T47D (cell line): ENCODE measurements around the gene ENGASE.
"Not testable (repeated sequence)": the region's sequence is repeated elsewhere in the genome, so short reads cannot be mapped to it uniquely, and the experiment has no call there.

Experiments
- DNase-seq, 2 experiments: peaks; one replicate each; pipeline versions ENCODE4 v3.0.0 to v3.0.0-alpha.2; 2011 to 2012; ENCODE audit warnings: low read depth in 1 of 2, low spot score in 1 of 2
- JUND ChIP-seq: IDR thresholded peaks from 2 replicates; pipeline ENCODE4 v1.6.1; 2012; ENCODE audit warnings: low read depth
- in situ Hi-C: cut with HindIII; loops from 2 replicates; pipeline ENCODE4 v1.10.0; 2016; ENCODE audit warnings: low sequenced_read_pairs, low pct_unique_long_range_greater_than_20kb

The ENGASE gene, protein sequence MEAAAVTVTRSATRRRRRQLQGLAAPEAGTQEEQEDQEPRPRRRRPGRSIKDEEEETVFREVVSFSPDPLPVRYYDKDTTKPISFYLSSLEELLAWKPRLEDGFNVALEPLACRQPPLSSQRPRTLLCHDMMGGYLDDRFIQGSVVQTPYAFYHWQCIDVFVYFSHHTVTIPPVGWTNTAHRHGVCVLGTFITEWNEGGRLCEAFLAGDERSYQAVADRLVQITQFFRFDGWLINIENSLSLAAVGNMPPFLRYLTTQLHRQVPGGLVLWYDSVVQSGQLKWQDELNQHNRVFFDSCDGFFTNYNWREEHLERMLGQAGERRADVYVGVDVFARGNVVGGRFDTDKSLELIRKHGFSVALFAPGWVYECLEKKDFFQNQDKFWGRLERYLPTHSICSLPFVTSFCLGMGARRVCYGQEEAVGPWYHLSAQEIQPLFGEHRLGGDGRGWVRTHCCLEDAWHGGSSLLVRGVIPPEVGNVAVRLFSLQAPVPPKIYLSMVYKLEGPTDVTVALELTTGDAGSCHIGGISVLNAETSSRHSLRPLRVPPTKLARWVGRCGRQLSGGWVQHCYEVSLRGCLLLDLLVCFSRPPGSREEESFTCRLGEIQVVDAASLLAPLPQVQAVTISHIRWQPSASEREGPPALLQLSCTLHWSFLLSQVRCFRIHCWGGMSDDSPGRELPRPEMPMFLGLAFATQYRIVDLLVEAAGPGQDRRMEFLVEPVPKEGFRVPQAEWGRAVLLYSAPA

GRCh38 chr17:79074649-79075445 is at the start of gene ENGASE:
TSS of gene ENGASE (plus strand) at chr17:79074824. CDS start at chr17:79074945, 121 bp downstream.
- DNase-seq, result peak; percentile 97 to 99
- no peak for TF ChIP-seq JUND
- in situ Hi-C loops, result no loop called here

DNA sequence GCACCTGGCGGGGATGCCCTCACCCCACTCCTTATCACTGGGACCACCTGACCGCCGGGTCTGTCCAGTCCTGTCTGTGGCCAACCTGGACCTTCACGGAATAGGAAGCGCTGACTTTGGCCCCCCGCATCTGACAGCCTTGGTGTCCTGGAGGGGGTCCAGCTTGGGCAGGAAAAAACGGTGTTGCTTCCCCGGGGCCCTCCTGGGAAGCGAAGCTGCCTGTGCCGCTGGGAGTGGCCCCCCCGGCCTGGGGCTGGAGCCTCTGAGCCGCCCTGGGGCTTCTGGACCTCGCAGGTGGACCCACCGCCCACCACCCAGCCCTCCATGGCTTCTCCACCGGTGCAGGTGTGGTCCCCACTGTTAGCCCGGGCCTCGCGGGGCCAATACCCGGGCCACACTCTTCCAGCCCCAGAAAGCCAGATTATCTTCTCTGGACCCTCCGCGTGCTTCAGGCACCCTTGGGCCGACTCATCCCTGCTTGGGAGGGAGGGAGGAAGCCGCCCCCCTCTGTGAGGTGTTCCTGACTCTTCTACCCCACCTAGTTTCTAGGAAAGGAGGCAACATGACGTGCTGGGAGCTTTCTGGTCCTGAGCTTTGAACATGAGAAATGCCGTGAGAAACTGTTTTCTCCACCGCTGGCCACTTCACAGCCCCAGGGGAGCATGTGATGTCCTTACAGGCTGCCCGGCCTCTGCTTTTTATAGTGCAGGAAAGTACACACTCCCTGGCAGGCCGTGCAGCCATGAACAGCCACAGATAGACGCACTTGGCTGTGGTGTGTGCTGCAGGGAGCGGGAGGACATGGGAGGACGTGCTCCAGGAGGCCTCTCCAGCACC is 49.5 kb upstream of the ENGASE start:
- in situ Hi-C loops, result no loop called here
- no peak for DNase-seq
- TF ChIP-seq JUND, result no peak

DNA sequence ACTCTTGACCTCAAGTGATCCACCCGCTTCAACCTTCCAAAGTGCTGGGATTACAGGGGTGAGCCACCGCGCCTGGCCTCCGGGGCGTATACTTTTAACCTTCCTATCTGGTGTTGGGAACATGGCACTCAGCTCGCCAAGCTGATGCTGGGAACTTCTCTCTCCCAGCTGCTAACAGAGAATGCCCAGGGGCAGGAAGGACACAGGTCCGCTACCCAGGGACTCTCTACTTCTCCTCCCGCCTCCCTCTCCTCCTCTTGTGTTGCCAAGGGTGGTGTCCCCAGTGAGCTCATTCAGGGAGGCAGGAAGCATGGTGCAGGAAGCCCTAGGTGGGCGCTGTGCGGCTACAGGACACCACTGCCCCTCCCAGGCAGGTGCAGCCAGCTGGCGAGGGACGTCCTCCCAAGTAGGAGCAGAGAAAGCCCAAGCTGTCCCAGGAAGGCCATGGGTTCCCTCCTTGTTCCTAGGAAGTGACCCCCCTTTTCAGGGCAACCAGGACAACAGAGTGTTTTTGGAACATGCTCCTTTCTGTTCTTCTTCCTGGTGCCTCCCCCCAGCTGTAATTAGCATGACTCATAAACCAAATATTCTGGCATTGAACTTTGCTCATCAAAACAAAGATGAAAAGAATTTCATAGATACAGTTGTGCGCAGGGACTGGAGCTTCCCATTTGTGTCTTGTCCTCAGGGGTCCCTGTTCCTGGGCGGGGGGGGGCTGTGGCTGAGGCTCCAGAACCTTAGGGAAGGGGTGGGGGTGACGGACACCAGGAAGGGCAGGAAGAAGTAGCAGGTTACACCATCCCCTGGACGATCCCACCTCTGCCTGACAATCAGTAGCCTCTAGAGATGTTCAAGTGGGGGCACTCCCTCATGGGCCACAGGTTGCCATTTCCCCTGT is 48.0 kb upstream of the ENGASE start:
- in situ Hi-C loops, result no loop called here
- TF ChIP-seq JUND, result no peak
- DNase-seq, result no peak

- in situ Hi-C loops, result no loop called here
- DNase-seq, result no peak
- TF ChIP-seq JUND, result no peak
Measured at GRCh38 chr17:79027274-79027924, 47.2 kb upstream of the ENGASE start.

DNA sequence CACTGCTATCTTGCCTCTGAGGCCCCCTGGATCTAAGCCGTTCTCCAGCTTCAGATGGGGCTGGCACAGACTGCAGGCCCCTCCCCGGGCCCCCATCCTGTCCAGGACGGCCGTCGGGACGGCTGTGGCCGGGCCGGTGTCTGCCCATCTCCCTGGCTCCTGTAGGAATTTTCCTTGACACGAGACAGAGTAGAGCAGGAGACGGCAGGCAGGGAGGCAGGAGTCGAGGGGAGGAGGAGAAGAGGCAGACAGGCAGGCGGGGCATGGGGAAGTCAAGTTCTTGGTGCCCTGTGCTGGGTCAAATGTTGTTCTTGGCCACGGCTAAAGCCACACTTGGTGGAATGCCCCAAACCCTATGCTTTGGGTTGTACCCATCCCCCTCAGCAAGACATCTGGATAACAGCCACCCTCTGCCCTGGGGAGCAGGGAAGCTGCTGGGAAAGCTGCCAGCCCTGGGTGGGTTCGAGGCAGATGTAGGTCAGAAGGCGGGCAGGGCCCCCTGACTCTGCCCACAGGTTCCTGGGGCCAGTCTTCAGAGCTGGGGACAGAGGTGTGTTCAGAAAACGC is 46.6 kb upstream of the ENGASE start:
- no peak for TF ChIP-seq JUND
- DNase-seq, result no peak
- in situ Hi-C loops, result no loop called here

DNA sequence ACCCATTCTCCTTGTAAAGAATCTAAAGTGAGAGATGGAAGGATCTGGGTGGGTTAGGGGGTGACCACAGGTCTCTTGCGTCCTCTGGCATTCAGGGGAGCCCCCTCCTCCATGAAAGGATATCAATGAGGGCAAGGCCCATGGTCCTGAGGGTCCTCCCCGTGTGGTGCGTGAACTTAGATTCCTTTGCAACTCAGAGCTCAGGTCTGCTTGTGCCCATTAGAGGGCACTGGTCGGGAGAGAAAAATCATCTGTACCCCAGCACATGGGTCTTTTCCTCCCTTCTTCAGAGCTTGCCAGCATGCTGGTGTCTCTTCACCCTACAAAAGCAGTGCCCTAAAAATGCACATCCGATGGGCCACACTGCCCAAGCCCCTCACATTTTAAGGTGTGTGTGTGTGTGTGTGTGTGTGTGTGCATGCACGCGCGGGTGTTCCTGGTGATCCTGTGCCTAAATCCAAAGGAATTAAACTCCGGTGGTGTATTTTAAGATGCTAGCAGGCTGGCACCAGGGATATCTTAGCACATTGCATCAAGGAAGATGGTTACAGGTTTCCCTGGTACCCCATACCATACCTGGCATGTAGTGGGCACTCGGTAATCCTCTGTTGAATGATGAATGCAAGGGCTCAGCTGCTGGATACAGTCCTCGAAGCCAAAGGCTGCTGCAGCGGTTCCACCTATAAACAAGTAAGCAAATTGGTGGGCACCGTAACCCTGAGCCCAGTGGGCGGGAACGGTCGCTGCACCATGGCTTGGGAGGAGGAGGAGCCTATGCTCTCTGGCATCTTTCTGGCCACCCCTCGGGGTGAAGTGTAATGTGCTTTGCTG is 45.9 kb upstream of the ENGASE start:
- no peak for TF ChIP-seq JUND
- in situ Hi-C loops, result no loop called here
- no peak for DNase-seq

GRCh38 chr17:79029327-79030009 is 45.2 kb upstream of the ENGASE start:
- TF ChIP-seq JUND, result no peak
- in situ Hi-C loops, result no loop called here
- DNase-seq, result no peak

DNA sequence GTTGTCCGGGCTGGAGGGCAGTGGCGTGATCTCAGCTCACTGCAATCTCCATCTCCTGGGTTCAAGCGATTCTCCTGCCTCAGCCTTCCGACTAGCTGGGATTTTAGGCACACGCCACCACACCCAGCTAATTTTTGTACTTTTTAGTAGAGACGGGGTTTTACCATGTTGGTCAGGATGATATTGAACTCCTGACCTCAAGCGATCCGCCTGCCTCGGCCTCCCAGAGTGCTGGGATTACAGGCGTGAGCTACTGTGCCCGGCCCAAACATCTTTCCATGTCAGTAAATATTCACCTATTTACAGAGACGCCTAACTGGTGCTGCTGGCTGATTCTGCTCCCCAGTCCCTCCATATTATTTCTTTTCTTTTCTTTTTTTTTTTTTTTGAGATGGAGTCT is 44.0 kb upstream of the ENGASE start:
- in situ Hi-C loops, DNase-seq: not testable (repeated sequence)
